GM12891 (cell line): Measurements from ENCODE around the gene SKIDA1.

Experiments used
- POLR2A ChIP-seq: IDR thresholded peaks from 2 replicates; pipeline ENCODE4 v1.6.1; 2011; ENCODE audit warnings: low read depth, low read length, control low read depth
- POLR2AphosphoS5 ChIP-seq: IDR thresholded peaks from 2 replicates; pipeline ENCODE4 v1.6.1; 2011; ENCODE audit warnings: low read depth, low read length, control low read depth
- SPI1 ChIP-seq: IDR thresholded peaks from 2 replicates; pipeline ENCODE4 v1.6.1; 2011; ENCODE audit warnings: low read depth, low read length, control low read depth

GRCh38 chr10:21527598-21528235 is 2.2 kb upstream of the SKIDA1 start:
- TF ChIP-seq POLR2A (no peak), POLR2AphosphoS5 (no peak), SPI1 (no peak)
